Right renal pelvis (tissue), 4 donors: ENCODE results near the gene TGIF2LX. TPM values are rescaled to one million over a fixed set of nuclear protein-coding genes. Genes with fewer than 3 reads are reported as not detected.
"Not testable (repeated sequence)": the region's sequence is repeated elsewhere in the genome, so short reads cannot be mapped to it uniquely, and the experiment has no call there.

ENCODE experiments used
- DNase-seq, 4 donors: peaks; one replicate each; pipeline ENCODE4 v3.0.0-alpha.2; 2013; ENCODE audit warnings: low read depth in 4 of 4, low spot score in 3 of 4, missing footprints in 1 of 4
- polyA plus RNA-seq, 4 donors: library from polyadenylated mRNA; unstranded; fragments of 120-200 nt; gene quantifications; one replicate each; pipeline ENCODE4 v1.2.1, GENCODE V29; 2013; ENCODE audit not compliant: insufficient read length in 4 of 4

Gene TGIF2LX
- polyA plus RNA-seq, result not detected

DNA sequence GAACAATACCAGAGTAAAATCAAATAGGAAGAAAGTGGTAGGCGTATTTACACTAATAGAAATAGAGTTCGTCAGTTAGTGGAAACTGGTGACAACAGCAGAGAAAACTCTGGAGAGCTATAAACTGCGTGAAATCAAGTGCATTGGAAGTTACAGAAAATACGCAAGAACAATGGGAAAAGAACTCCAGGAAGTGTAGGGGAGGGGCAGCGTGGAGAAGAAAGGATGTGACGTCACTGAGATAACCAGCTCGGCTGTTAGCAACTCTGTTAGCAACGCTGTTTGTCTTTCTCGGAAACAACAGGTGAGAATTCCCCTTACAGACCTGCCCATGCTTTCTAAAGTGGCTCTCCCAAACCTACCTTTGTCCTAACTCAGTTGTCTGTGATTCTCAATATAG lies at the start of gene TGIF2LX:
TGIF2LX (plus strand) TSS at position 244 of the 400 bp plus-strand sequence. CDS start 178 bp downstream, outside the sequence.
- DNase-seq, result not testable (repeated sequence)

DNA sequence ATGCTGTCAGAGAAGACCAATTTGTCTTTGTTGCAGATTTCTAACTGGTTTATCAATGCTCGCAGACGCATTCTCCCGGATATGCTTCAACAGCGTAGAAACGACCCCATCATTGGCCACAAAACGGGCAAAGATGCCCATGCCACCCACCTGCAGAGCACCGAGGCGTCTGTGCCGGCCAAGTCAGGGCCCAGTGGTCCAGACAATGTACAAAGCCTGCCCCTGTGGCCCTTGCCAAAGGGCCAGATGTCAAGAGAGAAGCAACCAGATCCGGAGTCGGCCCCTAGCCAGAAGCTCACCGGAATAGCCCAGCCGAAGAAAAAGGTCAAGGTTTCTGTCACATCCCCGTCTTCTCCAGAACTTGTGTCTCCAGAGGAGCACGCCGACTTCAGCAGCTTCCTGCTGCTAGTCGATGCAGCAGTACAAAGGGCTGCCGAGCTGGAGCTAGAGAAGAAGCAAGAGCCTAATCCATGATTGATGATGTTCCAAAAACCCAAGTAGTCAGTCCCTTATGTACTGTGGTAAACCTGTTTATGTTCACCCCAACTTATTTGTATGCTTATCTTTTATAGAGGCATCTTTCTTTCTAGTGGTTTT lies 728 bp downstream of the TGIF2LX start:
- not testable (repeated sequence) for DNase-seq

DNA sequence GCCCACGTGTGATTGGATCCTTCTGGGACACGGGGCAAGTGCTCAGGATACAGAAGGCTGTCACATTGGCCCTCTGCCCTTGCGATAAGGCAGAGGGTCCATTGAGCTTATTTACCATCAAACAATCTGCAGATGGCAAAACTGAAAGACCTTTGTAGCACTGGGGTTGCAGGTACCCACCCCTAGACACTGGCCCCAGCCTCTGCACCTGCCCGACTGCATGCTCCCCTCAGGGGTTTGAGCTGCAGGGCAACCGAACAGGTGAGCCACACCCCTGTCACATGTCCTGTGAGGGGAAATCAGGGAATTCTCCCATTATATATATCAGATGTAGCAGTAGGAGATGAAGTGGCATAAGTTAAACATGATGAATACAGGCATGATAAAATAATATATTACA lies 21.4 kb downstream of the TGIF2LX start:
- DNase-seq, result not testable (repeated sequence)

DNA sequence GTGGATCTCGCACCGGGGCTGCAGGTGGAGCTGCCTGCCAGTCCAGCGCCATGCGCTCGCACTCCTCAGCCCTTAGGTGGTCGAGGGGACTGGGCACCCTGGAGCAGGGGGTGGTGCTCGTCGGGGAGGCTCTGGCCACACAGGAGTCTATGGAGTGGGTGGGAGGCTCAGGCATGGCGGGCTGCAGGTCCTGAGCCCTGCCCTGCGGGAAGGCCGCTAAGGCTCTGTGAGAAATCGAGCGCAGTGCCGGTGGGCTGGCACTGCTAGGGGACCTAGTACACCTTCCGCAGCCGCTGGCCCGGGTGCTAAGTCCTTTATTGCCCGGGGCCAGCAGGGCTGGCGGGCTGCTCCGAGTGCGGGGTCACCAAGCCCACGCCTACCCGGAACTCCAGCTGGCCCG lies 43.9 kb downstream of the TGIF2LX start:
- DNase-seq, result not testable (repeated sequence)
